ENCODE results near the gene PARP16. TPM values are rescaled to one million over a fixed set of nuclear protein-coding genes. Genes with fewer than 3 reads are reported as not detected.

PARP16 gene
- total and polyA plus RNA-seq, 2 donors from 2014 or later = 7.0 to 7.8 TPM

GRCh38 chr15:65287520-65287855 is 805 bp upstream of the PARP16 start:
- no peak for DNase-seq
- TF ChIP-seq, protein P1, sequence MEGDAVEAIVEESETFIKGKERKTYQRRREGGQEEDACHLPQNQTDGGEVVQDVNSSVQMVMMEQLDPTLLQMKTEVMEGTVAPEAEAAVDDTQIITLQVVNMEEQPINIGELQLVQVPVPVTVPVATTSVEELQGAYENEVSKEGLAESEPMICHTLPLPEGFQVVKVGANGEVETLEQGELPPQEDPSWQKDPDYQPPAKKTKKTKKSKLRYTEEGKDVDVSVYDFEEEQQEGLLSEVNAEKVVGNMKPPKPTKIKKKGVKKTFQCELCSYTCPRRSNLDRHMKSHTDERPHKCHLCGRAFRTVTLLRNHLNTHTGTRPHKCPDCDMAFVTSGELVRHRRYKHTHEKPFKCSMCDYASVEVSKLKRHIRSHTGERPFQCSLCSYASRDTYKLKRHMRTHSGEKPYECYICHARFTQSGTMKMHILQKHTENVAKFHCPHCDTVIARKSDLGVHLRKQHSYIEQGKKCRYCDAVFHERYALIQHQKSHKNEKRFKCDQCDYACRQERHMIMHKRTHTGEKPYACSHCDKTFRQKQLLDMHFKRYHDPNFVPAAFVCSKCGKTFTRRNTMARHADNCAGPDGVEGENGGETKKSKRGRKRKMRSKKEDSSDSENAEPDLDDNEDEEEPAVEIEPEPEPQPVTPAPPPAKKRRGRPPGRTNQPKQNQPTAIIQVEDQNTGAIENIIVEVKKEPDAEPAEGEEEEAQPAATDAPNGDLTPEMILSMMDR (IDR thresholded peaks at IDR 0.05; ENCODE audit: borderline replicate concordance, extremely low read depth, insufficient read depth) = no peak
- intact Hi-C loops (cut with DNase I) = no loop called here
- Histone ChIP-seq H3K9me3 (ENCODE audit: control insufficient read depth in 2 of 3, insufficient read depth in 1 of 3, low read length in 3 of 3) (no peaks in the 10 kb centered on the region), H3K4me3 (ENCODE audit: low read length in 3 of 3) (no peak overlapping the region), H3K27ac (ENCODE audit: low read depth in 2 of 2, low read length in 2 of 2) (no peak overlapping the region), H3K4me1 (ENCODE audit: control insufficient read depth in 2 of 3, insufficient read depth in 2 of 3, low read depth in 1 of 3, low read length in 3 of 3) (peaks cover 0 to 10% (median 3%) of the 10 kb centered on the region in 3 donors), H3K36me3 (ENCODE audit: control insufficient read depth in 2 of 3, insufficient read depth in 3 of 3, low read length in 3 of 3) (no peaks in the 10 kb centered on the region), H3K9ac (ENCODE audit: low read length in 3 of 3) (no peak overlapping the region), H3K27me3 (ENCODE audit: control insufficient read depth, insufficient read depth, low read length) (no peaks in the 10 kb centered on the region)
- no peak for FAIRE-seq

DNA sequence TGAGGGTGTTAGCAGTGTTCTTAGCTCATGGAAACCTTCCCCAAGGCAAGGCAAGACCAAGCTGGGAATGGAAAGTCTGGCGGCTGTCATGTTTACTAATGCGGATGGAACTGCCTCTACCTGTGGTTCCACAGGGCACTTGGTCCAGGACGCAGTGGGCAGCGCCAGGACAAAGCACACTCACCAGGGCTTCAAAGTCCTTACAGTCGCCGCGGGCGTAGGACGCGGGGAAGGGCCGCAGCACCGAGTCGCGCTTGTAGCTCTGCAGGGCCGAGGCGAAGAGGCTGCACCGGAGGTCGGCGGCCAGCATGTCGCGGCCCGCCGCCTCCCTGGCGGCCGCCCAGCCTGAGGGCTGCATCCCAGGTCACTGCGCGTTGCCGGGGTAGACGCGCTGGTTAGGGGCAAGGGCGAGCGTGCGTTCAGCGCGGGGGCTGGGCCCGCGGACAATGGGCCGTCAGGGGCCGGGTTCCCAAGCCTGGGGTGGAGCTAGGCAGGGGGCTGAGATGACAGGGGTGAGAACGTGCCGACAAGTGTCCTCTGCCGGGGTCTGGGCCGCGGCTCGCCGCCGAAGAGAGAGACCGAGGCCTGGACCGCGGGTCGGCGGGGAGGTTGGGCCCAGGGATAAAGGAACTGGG is 497 bp downstream of the PARP16 start:
- H3K9ac ChIP-seq (ENCODE audit: low read length in 3 of 3) = peak overlapping the region; percentile 13 to 70 (median 24)
- H3K4me3 ChIP-seq (ENCODE audit: low read length in 3 of 3) = peak overlapping the region; percentile 61 to 78 (median 70)
- no peaks in the 10 kb centered on the region for H3K27me3 ChIP-seq (ENCODE audit: control insufficient read depth, insufficient read depth, low read length)
- DNase-seq (peak in 4 of 5 donors; percentile 61 to 82 (median 68)), FAIRE-seq (no peak)
- H3K27ac ChIP-seq (ENCODE audit: low read depth in 2 of 2, low read length in 2 of 2) = peak overlapping the region; percentile 86 to 90
- peaks cover 0 to 10% (median 3%) of the 10 kb centered on the region in 3 donors for H3K4me1 ChIP-seq (ENCODE audit: control insufficient read depth in 2 of 3, insufficient read depth in 2 of 3, low read depth in 1 of 3, low read length in 3 of 3)
- no peaks in the 10 kb centered on the region for H3K36me3 ChIP-seq (ENCODE audit: control insufficient read depth in 2 of 3, insufficient read depth in 3 of 3, low read length in 3 of 3)
- H3K9me3 ChIP-seq (ENCODE audit: control insufficient read depth in 2 of 3, insufficient read depth in 1 of 3, low read length in 3 of 3) = no peaks in the 10 kb centered on the region
- intact Hi-C loops (cut with DNase I) = no loop called here
- TF ChIP-seq, protein P1 (IDR thresholded peaks at IDR 0.05; ENCODE audit: borderline replicate concordance, extremely low read depth, insufficient read depth) = no peak

GRCh38 chr15:65285291-65286068 is 1.2 kb downstream of the PARP16 start:
- Histone ChIP-seq H3K4me1 (ENCODE audit: control insufficient read depth in 2 of 3, insufficient read depth in 2 of 3, low read depth in 1 of 3, low read length in 3 of 3) (peaks cover 0 to 10% (median 3%) of the 10 kb centered on the region in 3 donors), H3K27ac (ENCODE audit: low read depth in 2 of 2, low read length in 2 of 2) (peak overlapping the region in 1 of 2 donors; percentile 86), H3K9ac (ENCODE audit: low read length in 3 of 3) (peak overlapping the region; percentile 13 to 70 (median 24)), H3K9me3 (ENCODE audit: control insufficient read depth in 2 of 3, insufficient read depth in 1 of 3, low read length in 3 of 3) (no peaks in the 10 kb centered on the region), H3K4me3 (ENCODE audit: low read length in 3 of 3) (peak overlapping the region; percentile 61 to 78 (median 70)), H3K36me3 (ENCODE audit: control insufficient read depth in 2 of 3, insufficient read depth in 3 of 3, low read length in 3 of 3) (no peaks in the 10 kb centered on the region), H3K27me3 (ENCODE audit: control insufficient read depth, insufficient read depth, low read length) (no peaks in the 10 kb centered on the region)
- TF ChIP-seq, protein P1 (IDR thresholded peaks at IDR 0.05; ENCODE audit: borderline replicate concordance, extremely low read depth, insufficient read depth) = no peak
- DNase-seq (no peak), FAIRE-seq (no peak)
- intact Hi-C loops (cut with DNase I) = no loop called here

Measured in kidney (tissue), 14 donors.